Vagina (tissue), 2 donors: ENCODE data around the gene IQUB.

Experiments
- CTCF ChIP-seq, 3 experiments: fragments of 450-650 bp in 2 of 3; fragments of 200-600 bp in 1 of 3; sonication (generic) in 1 of 3; IDR thresholded peaks; one replicate each; pipeline ENCODE4 v1.5.1; 2017 to 2019; ENCODE audit warnings: antibody characterized with exemption in 3 of 3, mild to moderate bottlenecking in 2 of 3, moderate library complexity in 2 of 3
- POLR2A ChIP-seq, 2 donors: fragments of 450-650 bp; IDR thresholded peaks; one replicate each; pipeline ENCODE4 v1.6.1; 2017; ENCODE audit warnings: antibody characterized with exemption in 2 of 2, mild to moderate bottlenecking in 2 of 2, moderate library complexity in 2 of 2

GRCh38 chr7:123557016-123557397 is 22.6 kb upstream of the IQUB start:
- TF ChIP-seq POLR2A (IDR thresholded peaks at IDR 0.05) (no peak), CTCF (IDR thresholded peaks at IDR 0.05) (no peak)
